WI38 (cell line): Measurements from ENCODE around the gene GRIA3.
"Not testable (repeated sequence)": the region's sequence is repeated elsewhere in the genome, so short reads cannot be mapped to it uniquely, and the experiment has no call there.

ENCODE experiments used
- H3K4me3 ChIP-seq: 2 replicates; pipeline ENCODE4 v1.5.1; 2011; ENCODE audit warnings: low read depth, mild to moderate bottlenecking, control low read depth, low read length
- TF ChIP-seq, protein P1 (sequence below): IDR thresholded peaks from 2 replicates; pipeline ENCODE4 v1.5.1; 2012; ENCODE audit warnings: low read depth, mild to moderate bottlenecking, control low read depth, low read length

The GRIA3 gene

GRCh38 chrX:123518791-123519190 lies 334.7 kb downstream of the GRIA3 start:
- H3K4me3 ChIP-seq = no peak overlapping the region

GRCh38 chrX:123525123-123525725 lies 341.1 kb downstream of the GRIA3 start:
- TF ChIP-seq, protein P1, sequence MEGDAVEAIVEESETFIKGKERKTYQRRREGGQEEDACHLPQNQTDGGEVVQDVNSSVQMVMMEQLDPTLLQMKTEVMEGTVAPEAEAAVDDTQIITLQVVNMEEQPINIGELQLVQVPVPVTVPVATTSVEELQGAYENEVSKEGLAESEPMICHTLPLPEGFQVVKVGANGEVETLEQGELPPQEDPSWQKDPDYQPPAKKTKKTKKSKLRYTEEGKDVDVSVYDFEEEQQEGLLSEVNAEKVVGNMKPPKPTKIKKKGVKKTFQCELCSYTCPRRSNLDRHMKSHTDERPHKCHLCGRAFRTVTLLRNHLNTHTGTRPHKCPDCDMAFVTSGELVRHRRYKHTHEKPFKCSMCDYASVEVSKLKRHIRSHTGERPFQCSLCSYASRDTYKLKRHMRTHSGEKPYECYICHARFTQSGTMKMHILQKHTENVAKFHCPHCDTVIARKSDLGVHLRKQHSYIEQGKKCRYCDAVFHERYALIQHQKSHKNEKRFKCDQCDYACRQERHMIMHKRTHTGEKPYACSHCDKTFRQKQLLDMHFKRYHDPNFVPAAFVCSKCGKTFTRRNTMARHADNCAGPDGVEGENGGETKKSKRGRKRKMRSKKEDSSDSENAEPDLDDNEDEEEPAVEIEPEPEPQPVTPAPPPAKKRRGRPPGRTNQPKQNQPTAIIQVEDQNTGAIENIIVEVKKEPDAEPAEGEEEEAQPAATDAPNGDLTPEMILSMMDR = no peak
- no peak overlapping the region for H3K4me3 ChIP-seq

More at GRCh38 chrX:123518791-123519190, 334.7 kb downstream of the GRIA3 start:
- TF ChIP-seq, protein P1 = no peak

DNA sequence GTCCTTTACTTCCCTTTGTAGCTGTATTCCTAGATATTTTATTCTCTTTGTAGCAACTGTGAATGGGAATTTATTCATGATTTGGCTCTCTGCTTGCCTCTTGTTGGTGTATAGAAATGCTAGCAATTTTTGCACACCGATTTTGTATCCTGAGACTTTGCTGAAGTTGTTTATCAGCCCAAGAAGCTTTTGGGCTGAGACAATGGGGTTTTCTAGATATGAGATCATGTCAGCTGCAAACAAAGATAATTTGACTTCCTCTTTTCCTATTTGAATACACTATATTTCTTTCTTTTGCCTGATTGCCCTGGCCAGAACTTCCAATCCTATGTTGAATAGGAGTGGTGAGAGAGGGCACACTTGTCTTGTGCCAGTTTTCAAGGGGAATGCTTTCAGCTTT lies 346.6 kb downstream of the GRIA3 start:
- H3K4me3 ChIP-seq = not testable (repeated sequence)
